DMS53 treated with DMSO at 0.1 percent for 48 hours (cell line): ENCODE data around the gene CATSPERB.
"Not testable (repeated sequence)": the region's sequence is repeated elsewhere in the genome, so short reads cannot be mapped to it uniquely, and the experiment has no call there.

Experiments used
- DNase-seq: peaks from one replicate; lab custom pipeline; 2025; ENCODE audit not compliant: unreplicated experiment; lab: John Stamatoyannopoulos, UW

The CATSPERB gene

DNA sequence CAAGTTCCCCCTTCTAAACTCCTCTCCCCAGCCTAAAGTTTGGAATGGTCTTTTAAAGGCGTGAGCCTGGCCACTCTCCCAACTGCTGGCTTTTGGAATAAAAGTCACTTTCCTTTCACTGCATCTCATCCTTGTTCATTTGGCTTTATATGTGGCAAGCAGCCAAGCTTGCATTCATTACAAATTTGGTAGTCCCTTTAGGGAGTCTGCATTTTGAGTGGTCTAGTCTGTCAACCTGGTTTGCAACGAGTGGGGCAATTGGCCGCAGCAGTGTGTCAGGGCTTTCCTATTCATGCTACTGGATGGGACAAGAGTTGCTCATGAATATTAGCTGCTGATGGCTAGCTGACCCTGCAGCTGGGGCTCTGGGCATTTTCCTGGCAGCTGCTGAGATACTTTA is 57.0 kb downstream of the CATSPERB start:
- DNase-seq = no peak

DNA sequence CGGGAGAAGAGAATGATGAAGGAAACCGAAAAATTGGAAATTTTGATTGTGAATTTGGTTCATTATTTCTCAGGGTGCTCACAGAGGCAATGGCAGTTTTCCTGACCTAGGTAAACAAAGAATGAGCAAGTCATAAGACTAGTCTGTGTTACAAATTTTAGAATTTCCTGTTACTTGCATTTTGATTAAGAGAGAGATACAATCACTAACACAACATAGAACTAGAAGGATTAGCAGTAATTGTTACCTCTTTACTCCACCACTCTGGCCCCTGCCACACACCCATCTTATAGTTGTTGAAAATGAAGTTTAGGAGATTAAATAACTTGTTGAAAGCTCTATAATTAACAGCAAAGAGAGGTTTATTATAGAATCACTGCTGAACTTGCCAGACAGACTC is 62.0 kb downstream of the CATSPERB start:
- DNase-seq = no peak

DNA sequence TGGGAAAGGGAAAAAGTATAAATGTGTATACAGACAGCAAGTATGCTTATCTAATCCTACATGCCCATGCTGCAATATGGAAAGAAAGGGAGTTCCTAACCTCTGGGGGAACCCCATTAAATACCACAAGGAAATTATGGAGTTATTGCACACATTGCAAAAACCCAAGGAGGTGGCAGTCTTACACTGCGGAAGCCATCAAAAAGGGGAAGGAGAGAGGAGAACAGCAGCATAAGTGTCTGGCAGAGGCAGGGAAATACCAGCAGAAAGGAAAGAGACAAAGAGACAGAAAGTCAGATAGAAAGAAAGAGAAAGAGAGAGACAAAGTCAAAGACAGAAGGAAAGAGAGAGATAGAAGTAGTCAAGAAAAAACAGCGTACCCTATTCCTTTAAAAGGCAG is 64.8 kb downstream of the CATSPERB start:
- not testable (repeated sequence) for DNase-seq

DNA sequence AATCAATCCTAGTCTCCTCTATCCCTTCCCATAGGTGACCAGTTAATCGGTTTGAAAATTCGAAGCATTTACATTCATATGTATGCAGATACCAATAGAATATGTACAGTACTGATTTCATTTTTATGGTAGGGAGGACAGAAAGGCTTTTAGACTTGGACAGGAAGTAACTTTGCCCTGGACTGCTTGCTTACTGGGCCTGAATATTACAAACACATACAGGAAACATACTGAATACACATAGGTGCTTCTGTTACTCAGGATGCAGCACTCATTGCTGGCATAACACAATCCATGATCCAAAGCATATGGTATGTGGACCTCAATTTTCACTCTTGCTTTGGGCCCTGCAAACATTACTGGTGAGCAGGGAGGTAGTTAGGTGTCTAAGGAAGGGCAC is 71.1 kb downstream of the CATSPERB start:
- no peak for DNase-seq

DNA sequence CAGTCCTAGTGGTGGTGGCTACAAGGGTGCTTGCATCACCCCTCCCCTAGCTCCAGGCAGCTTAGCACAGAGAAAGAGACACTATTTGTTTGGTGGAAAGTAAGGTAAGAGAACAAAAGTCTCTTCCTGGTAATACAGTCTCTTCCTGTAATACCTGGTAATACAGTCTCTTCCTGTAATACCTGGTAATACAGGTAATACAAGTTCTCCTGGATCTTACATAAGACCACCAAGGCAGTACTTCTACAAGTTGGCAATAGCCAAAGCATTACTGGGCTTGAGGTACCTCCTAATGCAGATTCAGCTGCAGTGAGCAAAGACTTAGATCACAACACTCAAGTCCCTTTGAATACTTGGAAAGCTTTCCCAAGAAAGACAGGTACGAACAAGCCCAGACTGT is 77.0 kb downstream of the CATSPERB start:
- peak; percentile 43 for DNase-seq

DNA sequence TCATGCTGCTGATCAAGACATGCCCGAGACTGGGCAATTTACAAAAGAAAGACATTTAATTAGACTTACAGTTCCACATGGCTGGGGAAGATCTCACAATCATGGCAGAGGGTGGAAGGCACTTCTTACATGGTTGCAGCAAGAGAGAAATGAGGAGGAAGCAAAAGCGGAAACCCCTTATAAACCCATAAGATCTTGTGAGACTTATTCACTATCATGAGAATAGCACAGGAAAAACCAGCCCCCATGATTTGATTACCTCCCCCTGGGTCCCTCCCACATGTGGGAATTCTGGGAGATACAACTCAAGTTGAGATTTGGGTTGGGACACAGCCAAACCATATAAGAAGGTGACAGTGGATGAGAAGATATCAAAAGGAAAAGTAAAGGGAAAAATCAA is 78.4 kb downstream of the CATSPERB start:
- DNase-seq = no peak

DNA sequence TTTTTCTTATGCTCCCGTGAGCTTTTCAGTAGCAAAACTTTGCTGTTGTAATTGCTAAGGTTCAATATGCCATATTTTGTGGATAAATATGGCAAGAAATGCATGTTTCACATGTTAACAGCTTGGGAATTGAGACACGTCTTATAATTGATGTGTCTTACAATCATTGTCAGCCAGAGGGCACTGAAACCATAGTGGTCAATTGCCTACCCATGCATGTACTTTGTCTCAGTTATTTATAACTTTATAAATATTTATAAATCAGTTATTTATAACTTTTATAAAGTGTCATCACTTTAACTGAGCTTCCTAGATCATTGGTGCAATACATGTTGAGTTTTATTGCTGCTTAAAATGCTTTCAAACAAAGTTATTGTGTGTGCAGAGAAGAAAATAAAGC is 82.0 kb downstream of the CATSPERB start:
- peak; percentile 32 for DNase-seq

DNA sequence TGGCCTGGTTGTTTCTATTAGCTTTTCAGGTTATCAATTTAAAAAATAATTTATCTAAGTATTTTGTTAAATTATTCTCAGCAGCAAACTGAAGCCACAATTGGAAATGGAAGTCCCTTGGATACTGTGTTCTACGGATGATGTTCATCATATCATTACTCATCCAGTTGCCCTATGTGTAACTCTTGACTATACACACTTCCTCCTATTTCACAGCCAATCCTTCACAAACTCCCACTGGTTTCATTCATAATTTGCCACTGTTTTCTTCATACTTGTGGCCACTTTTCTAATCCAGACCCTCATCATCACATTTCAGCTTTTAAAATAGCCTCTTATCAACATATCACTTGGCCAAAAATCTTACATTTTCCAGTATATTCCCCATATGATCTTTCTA is 84.0 kb downstream of the CATSPERB start:
- DNase-seq = no peak

DNA sequence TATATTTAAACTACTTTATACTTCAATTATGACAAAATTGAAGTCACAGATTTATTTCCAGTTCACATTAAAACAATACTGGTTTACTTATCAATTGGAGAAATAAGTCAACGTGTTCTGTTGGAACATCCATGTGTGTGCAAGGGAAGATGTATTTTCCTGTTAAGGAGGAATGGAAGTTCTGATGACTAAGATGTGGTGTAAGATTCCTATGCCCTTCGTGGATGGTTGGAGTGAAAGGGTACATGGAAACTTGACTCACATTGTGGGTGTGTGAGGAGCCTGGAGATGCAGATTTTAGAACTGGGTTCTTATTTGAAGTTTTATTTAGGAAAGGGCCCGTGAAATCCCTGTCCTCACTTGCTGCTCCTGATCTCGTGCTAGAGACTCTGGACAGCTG is 95.3 kb downstream of the CATSPERB start:
- DNase-seq = no peak

DNA sequence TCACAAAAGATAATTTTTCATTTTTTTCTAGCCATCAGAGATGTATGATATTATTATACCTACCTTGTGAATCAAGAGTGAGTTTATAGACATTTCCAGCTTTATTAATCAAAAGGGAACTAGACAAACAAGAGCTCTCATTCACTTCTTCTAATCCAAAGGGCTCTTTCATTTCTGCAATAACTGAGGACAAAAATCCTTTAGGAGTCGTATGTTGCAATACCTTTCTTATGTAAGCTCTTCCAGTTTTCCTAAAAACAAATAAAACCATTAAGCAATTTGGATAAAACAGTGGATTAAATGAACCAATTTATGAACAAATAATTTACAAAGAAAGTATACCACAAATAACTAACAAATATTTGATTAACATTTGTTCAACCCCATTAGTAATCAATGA is 107.1 kb downstream of the CATSPERB start:
- no peak for DNase-seq

DNA sequence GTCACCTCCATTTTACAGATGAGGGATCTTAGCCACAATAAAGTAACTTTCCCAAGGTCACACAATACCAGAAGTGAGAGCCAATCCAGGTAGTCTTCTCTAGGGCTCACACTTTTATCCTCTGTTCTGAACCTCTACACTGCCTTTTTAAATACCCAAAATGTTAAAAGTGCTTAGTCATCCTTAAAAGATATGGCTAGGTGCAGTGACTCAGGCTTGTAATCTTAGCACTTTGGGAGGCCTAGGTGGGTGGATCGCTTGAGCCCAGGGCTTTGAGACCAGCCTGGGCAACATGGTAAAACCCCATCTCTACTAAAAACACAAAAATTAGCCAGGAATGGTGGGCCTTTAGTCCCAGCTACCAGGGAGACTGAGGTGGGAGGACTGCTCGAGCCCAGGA is 117.7 kb downstream of the CATSPERB start:
- no peak for DNase-seq

DNA sequence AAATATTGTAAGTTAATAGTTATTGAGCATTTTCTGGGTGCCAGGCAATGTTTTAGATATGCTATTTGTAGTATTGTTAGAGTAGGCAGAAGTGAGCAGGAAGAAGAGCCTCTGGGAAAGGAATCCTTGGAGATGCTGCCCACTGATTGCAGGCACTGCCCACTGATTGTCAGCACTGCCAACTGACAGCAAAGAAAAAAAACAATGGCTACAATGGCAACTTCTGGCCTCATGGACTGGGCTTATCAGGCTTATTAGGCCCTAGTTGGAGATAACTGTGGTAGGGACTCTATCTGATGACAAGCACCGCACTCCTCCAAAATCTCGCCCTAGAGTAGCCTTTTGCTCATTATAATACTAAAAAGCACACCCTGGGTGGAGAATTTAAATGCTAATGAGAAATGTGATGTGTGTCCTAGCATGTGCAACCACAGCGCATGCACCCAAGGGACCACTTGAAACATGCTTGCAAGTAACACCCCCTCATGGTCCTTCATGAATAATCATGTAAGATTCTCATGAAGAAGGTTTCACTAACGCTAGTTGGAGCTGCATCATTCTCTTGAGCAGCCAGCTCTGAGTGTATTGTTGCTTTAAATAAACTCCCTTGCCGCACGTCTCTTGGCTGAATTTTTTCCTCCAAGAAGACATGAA is 118.3 kb downstream of the CATSPERB start:
- DNase-seq = no peak

DNA sequence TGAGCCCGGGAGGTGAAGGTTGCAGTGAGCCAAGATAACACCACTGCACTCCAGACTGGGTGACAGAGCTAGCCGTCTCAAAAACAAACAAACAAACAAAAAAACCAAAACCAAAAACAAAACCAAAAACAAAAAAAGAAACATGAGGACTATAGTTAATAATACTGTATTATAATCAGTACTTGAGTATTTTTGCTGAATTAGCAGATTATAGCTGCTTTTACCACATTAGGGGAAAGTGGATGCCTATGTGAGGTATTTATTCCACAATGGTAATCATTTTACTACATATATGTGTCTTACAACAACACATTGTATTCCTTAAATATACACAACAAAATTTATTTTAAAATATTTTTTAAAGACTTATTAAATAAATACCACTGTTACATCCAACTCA is 120.4 kb downstream of the CATSPERB start:
- DNase-seq = no peak

DNA sequence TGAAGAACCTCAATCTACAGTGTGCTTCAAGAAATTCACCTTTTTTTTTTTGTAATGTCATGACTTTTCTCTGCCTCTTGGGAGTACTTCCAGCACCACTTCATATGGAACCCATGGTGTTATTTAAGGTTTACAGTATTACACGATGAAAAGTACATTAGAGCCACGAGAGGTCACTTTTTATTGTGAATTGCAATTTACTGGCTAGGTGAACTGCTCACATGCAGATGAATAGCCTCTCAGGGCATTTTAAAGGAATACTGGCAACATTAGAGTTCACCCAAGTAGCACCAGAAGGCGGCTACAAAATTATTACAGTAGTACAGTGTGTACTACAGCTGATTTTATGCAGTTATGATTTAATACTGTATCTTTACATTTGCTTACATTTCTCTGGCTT is 122.7 kb downstream of the CATSPERB start:
- DNase-seq = no peak

DNA sequence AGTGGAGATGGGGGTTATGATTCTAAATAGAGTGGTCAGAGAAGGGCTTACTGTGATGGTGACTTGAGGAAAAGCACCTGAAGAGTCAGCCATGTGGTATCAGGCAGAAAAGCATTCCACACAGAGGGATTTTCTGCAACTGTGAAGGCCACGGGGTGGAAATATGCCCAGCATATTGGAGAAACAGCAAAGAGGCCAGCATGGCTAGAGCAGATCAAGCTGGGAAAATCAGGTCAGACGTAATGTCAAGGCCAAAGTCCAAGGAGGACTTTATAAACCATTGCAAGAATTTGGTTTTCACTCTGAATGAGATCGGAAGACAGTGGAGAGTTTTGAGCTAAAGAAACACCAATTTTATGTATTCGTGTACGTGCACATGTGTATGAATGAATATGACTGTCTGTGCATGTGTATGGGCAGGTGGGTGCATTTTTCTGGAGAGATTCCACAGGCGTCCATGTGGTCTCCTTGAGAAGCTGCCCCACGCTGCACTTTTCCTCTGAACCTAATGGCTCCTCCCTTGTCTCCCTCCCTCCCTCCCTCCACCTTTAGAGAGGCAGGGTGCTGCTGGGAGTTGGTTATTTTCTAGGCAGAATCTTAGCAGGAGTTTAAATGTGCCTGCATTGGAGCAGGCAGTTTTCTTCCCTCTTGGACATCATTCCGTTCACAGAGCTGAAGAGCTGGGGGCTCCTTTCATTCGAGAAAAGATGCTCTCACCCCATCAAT is 124.4 kb downstream of the CATSPERB start:
- DNase-seq = no peak

DNA sequence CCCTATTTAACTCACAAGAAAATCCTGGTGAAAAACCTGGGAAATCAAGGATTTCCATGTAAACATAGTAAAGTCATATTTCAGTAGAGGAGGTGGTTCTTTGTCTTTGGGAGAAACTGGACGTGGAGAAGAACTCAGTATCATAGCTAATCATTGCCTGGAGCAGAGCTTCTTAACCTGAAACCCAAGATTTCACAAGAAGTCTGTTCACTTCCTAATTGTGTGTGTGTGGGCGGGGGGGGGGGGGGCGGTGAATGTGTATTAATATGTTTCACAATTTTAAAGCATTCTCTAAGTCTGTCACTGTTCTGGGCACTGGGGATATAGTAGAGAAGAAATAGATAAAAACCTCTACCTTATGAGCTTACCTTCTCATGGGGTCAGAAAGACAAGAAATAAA is 125.0 kb downstream of the CATSPERB start:
- no peak for DNase-seq

DNA sequence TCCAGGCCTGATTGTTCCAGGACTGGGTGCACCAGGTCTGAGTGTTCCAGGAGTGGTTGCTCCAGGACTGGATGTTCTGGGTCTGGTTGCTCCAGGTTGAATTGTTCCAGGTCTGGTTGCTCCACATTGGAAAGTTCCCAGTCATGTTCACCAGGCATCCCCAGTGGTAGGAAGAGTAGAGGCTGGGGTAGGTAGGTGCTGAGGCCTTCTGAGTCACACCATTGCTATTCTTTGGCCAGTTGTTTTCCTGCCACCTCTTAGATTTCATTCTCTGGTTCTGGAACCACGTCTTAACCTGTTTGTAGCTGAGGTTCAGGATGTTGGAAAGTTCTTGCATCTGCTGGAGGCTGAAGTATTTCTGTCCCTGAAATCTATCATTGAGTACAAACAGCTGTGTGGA is 127.3 kb downstream of the CATSPERB start:
- not testable (repeated sequence) for DNase-seq

DNA sequence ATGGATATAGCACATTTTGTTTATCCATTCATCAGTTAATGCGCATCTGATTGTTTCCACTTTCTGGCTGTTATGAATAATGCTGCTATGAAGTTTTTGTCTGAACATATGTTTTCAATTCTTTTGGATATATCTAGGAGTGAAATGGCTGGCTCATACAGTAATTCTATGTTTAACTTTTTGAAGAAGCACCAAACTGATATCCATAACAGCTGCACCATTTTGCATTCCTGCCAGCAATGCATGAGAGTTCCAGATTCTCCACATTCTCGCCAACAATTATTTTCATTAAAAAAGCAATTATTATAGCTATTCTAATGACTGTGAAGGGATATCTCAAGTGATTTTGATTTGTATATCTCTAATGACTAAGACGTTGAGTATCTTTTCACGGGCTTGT is 131.9 kb downstream of the CATSPERB start:
- no peak for DNase-seq

DNA sequence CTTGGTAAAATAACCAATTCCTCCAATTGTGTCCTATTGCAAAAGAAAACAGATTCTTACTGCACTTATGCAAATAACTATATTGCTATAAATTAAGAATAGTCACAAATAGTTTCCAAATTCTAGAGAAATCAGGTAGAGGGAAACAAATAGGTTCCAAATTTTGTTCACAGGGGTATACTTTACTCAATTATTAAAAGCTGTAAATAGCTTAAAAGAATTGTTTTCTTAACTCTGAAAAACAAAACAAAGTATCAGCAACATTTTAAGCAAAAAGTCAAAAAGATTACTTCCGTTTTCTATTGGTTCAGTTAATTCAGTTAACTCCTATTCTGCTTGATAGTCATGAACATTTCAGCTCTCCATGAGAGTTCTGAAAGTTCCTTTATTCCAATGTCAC is 136.2 kb downstream of the CATSPERB start:
- no peak for DNase-seq

DNA sequence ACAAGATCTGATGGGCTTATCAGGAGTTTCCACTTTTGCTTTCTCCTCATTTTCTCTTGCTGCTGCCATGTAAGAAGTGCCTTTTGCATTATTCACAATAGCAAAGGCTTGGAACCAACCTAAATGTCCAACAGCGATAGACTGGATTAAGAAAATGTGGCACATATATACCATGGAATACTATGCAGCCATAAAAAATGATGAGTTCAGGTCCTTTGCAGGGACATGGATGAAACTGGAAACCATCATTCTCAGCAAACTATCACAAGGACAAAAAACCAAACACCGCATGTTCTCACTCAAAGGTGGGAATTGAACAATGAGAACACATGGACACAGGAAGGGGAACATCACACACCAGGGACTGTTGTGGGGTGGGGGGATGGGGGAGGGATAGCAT is 137.9 kb downstream of the CATSPERB start:
- not testable (repeated sequence) for DNase-seq

DNA sequence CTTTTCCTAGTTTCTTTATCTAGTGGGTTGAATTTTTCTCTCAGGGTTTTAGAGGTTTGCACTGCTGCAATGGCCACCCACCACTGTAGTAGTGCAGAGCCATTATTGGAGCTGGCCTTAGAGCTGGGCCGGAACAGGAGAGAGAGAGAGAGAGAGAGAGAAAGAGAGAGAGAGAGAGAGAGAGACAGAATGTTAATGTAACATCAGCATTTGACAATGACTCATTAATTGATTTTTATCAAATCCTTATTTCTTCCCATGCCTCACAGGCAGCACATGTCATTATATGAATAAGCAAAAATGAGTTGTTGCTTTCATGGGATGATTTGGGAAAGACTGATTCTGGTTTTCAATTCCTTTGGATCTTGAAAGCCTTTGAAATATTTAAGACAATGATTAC is 145.5 kb downstream of the CATSPERB start:
- no peak for DNase-seq

DNA sequence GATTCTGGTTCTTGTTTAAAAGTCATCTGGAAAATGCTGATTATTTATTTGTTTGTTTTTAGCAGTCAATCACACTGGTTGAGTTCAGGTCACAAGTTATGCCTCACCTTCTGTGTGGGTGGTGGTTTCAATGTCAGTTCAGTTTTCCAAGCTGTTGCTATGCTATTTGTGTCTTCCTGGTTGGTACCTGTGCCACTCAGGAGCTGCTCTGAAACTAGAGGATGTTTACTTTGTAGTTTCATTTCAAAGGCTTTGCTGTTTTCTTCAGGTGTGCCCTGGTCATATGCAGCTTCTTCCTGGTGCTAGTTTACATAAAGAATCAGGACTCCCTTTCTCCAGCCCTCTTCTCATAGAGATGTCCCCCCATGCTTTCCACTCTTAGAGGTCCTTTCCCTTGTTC is 146.0 kb downstream of the CATSPERB start:
- DNase-seq = peak; percentile 32

DNA sequence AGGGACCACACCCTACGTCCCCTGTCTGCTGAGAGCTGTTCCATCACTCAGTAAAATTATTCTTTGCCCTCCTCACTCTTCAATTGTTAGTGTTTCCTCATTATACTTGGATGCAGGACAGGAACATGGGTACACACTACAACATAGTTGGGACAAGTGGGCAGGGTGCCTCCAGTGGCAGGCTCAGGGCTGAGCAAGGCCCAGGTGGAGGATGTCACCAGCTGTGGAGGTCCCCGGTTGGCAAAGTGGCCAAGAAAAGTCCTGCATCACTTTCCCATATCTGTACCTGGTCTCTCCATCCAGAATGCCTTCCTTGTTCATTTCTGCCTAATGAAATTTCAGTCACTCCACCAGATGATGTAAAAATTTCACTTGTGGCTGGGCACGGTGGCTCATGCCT is 149.1 kb downstream of the CATSPERB start:
- no peak for DNase-seq
